GM12864 (cell line): ENCODE data around the gene PCYT2.
A peak's percentile ranks its signal among the peaks of the same experiment; 100 is the strongest.

Source experiments
- DNase-seq: peaks from one replicate; pipeline ENCODE4 v3.0.0-alpha.2; 2011; ENCODE audit warnings: low read depth
- H3K4me3 ChIP-seq: 2 replicates; pipeline ENCODE4 v1.5.1; 2011; ENCODE audit warnings: mild to moderate bottlenecking, low read depth, low read length, control low read depth
- CTCF ChIP-seq: IDR thresholded peaks from 2 replicates; pipeline ENCODE4 v1.5.1; 2011; ENCODE audit warnings: low read depth, mild to moderate bottlenecking, moderate library complexity, low read length, control low read depth, inconsistent platforms; ENCODE audit errors: missing control alignments

Gene PCYT2

DNA sequence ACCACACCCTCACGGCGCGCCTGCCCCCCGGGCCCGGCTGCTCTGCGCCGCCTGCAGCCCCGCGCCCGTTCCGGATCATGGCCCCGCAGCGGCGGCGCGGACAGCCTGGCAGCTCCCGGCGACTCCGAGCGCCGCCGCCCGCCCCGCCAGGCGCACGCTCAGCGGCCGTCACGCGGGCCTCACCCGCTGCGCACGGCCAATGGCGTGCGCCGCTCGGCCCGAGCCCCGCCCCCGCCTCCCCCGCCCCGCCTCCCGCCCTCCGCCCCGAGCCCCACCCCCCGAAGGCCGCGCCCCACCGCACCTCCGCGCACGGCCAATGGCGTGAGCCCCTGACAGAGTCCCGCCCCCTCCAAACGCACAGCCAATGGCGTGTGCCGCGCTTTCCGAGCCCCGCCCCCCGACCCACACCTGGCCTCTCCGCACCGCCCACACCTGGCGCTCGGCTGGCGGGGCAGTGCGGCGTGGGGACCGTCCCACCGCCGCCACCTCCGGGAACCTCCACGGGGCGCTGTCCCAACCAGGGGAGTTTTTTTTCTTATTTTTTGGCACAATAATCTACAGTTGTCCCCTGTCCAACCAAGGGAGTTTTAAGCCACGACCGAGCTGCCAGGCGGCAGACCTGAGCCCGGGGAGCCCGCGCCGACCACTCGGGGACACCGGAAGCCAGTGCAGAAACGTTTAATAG is at the start of gene PCYT2:
PCYT2 (minus strand) TSS at position 123 of the 685 bp plus-strand sequence; CDS start at position 79, 44 bp downstream.
- TF ChIP-seq CTCF: no peak
- DNase-seq: no peak
- H3K4me3 ChIP-seq: peak within 1 kb of the TSS; percentile 89

DNA sequence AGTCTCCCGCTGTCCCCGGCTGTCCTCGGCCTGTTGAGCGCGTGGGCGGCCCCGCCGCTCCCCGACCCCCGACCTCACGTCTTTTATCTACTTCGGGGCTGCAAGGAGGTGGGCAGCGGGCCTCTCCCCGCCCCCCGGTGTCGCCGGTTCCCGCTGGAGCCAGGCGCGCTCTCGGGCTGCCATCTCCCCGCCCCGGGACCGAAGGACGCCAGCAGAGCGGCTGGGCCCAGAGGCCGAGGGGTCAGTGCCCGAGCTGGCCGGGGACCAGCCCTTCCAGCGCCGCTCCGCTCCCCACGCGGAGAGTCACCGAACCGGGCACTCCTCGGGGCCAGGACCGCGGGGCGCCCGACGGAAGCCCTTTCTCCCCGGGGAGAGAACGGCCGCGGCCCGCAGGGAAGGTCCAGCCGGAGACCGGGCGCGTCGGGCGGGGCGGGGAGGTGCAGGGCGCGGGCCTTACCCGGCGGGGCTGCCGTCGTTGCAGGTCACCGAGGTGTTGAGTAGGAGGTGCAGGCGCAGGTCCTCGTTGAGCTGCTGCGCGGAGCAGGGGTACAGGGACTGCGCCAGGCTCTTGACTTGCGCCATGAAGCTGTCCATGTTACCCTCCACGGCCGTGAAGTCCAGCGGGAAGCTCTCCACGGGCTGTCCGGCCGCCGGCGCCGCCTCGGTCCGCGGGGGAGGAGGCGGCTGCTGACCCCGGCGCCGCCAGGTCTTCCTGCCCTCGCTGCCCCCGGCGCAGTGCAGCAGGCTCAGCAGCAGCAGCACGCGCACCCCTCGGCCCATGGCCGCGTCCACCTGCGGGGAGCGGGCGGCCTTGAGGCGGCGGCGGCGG is 49.1 kb upstream of the PCYT2 start:
- H3K4me3 ChIP-seq: peak overlapping the region; percentile 40; the same call in 1 of the 2 replicates
- TF ChIP-seq CTCF: no peak
- no peak for DNase-seq

- H3K4me3 ChIP-seq: peak overlapping the region; percentile 40; the same call in 1 of the 2 replicates
- peak; percentile 77 for TF ChIP-seq CTCF
- DNase-seq: no peak
Measured at GRCh38 chr17:81959362-81960129, 48.3 kb upstream of the PCYT2 start.

DNA sequence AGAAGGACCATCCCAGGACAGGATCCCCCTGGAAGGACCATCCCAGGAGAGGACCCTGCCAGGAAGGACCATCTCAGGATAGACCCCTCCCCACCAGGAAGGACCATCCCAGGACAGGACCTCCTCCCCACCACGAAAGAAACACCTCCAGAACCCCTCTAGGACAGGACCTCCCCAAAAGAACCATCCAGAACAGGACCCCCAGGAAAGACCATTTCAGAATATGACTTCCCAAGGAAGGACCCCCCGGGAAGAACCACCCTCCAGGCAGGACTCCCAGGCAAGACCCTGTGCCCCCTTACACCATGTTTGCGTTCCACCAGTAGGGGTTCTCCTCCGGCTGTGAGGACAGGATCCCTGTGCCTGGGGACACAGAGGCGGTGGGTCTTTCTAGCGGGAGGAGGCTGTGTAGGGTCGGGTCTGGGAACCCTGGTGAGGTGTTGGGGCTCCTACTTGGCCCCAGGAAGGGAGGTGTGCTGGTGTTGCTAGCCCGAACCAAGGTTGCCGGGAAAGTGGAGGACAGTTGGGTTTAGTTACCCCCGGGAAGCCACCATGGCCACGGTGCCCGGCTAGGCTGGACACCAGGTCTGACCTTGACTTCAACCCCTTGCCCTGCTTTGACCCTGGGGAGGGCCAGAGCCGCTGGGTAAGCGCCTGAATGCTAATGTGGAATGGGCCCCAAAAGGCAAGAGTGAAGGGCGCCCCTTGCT is 47.6 kb upstream of the PCYT2 start:
- no peak overlapping the region for H3K4me3 ChIP-seq
- no peak for DNase-seq
- TF ChIP-seq CTCF: no peak

GRCh38 chr17:81957691-81958432 is 46.7 kb upstream of the PCYT2 start:
- TF ChIP-seq CTCF: no peak
- no peak for DNase-seq
- H3K4me3 ChIP-seq: no peak overlapping the region
